Liver (tissue), 3 donors: ENCODE results near the gene GPX5.

ENCODE experiments used
- EGR1 ChIP-seq, 2 donors: IDR thresholded peaks; 2 replicates each; pipeline ENCODE4 v1.6.1; 2016 to 2018; ENCODE audit warnings: antibody characterized with exemption in 2 of 2, low read depth in 2 of 2
- FOXA1 ChIP-seq: IDR thresholded peaks from 2 replicates; pipeline ENCODE4 v1.6.1; 2016; ENCODE audit warnings: antibody characterized with exemption
- GABPA ChIP-seq, 2 donors: IDR thresholded peaks in 1 of 2; conservative IDR thresholded peaks in 1 of 2; 2 replicates each; pipeline ENCODE4 v1.6.1; 2016; ENCODE audit warnings: antibody characterized with exemption in 2 of 2, mild to moderate bottlenecking in 1 of 2, moderate library complexity in 1 of 2
- RAD21 ChIP-seq, 2 donors: IDR thresholded peaks; 2 replicates each; pipeline ENCODE4 v1.6.1; 2016; ENCODE audit warnings: antibody characterized with exemption in 2 of 2, mild to moderate bottlenecking in 2 of 2
- RXRA ChIP-seq, 2 donors: IDR thresholded peaks; 2 replicates each; pipeline ENCODE4 v1.6.1; 2017 to 2018; ENCODE audit warnings: antibody characterized with exemption in 2 of 2, mild to moderate bottlenecking in 1 of 2
- SP1 ChIP-seq: IDR thresholded peaks from 2 replicates; pipeline ENCODE4 v1.6.1; 2018; ENCODE audit warnings: antibody characterized with exemption, mild to moderate bottlenecking
- TAF1 ChIP-seq: conservative IDR thresholded peaks from 2 replicates; pipeline ENCODE4 v1.6.1; 2016; ENCODE audit warnings: antibody characterized with exemption, mild to moderate bottlenecking
- TF ChIP-seq, protein P1 (sequence below): fragments of 150-350 bp; IDR thresholded peaks from 2 replicates; pipeline ENCODE4 v1.5.1; 2017; ENCODE audit warnings: improper control_type of control experiment, low read depth, low read length; ENCODE audit not compliant: missing input control
- TF ChIP-seq, protein P2 (sequence below): IDR thresholded peaks from 2 replicates; pipeline ENCODE4 v1.6.1; 2016; ENCODE audit warnings: antibody characterized with exemption, mild to moderate bottlenecking
- donor health status: healthy.
- donor health status: healthy.

DNA sequence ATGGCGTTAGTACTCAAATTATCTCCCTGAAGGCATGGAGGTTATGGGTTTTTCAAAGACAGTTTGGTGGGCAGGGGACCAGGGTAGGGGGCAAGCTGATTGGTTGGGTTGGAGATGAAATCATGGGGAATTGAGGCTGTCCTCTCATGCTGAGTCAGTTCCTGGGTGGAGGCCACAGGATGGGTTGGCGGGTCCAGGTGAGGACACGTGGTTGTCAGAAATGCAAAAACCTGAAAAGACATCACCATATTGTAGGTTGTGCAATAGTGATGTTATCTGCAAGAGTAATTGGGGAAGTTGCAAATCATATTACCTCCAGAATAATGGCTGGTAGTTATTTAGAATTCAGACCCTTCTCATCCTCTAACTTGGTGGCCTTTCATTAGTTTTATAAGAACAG lies 40.2 kb upstream of the GPX5 start:
- TF ChIP-seq, protein P1, sequence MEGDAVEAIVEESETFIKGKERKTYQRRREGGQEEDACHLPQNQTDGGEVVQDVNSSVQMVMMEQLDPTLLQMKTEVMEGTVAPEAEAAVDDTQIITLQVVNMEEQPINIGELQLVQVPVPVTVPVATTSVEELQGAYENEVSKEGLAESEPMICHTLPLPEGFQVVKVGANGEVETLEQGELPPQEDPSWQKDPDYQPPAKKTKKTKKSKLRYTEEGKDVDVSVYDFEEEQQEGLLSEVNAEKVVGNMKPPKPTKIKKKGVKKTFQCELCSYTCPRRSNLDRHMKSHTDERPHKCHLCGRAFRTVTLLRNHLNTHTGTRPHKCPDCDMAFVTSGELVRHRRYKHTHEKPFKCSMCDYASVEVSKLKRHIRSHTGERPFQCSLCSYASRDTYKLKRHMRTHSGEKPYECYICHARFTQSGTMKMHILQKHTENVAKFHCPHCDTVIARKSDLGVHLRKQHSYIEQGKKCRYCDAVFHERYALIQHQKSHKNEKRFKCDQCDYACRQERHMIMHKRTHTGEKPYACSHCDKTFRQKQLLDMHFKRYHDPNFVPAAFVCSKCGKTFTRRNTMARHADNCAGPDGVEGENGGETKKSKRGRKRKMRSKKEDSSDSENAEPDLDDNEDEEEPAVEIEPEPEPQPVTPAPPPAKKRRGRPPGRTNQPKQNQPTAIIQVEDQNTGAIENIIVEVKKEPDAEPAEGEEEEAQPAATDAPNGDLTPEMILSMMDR: no peak
- TF ChIP-seq RAD21 (IDR thresholded peaks at IDR 0.05) (no peak), EGR1 (IDR thresholded peaks at IDR 0.05; ENCODE audit: low read depth in 2 of 2) (no peak), TAF1 (no peak), SP1 (no peak), GABPA (IDR thresholded peaks at IDR 0.05 in 1 of 2, conservative IDR thresholded peaks at IDR 0.05 in 1 of 2) (no peak), FOXA1 (no peak), RXRA (IDR thresholded peaks at IDR 0.05) (no peak)
- TF ChIP-seq, protein P2, sequence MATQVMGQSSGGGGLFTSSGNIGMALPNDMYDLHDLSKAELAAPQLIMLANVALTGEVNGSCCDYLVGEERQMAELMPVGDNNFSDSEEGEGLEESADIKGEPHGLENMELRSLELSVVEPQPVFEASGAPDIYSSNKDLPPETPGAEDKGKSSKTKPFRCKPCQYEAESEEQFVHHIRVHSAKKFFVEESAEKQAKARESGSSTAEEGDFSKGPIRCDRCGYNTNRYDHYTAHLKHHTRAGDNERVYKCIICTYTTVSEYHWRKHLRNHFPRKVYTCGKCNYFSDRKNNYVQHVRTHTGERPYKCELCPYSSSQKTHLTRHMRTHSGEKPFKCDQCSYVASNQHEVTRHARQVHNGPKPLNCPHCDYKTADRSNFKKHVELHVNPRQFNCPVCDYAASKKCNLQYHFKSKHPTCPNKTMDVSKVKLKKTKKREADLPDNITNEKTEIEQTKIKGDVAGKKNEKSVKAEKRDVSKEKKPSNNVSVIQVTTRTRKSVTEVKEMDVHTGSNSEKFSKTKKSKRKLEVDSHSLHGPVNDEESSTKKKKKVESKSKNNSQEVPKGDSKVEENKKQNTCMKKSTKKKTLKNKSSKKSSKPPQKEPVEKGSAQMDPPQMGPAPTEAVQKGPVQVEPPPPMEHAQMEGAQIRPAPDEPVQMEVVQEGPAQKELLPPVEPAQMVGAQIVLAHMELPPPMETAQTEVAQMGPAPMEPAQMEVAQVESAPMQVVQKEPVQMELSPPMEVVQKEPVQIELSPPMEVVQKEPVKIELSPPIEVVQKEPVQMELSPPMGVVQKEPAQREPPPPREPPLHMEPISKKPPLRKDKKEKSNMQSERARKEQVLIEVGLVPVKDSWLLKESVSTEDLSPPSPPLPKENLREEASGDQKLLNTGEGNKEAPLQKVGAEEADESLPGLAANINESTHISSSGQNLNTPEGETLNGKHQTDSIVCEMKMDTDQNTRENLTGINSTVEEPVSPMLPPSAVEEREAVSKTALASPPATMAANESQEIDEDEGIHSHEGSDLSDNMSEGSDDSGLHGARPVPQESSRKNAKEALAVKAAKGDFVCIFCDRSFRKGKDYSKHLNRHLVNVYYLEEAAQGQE: no peak
